AG10803 (cell line): ENCODE measurements around the gene BRD1.
"Not testable (repeated sequence)": the region's sequence is repeated elsewhere in the genome, so short reads cannot be mapped to it uniquely, and the experiment has no call there.

Experiments
- DNase-seq: peaks from one replicate; pipeline ENCODE4 v3.0.0; 2010; ENCODE audit warnings: low read depth
- H3K4me3 ChIP-seq: 2 replicates; pipeline ENCODE4 v1.5.1; 2011; ENCODE audit warnings: mild to moderate bottlenecking, low read length, control low read depth
- TF ChIP-seq, protein P1 (sequence below): conservative IDR thresholded peaks from 2 replicates; pipeline ENCODE4 v1.5.1; 2011; ENCODE audit warnings: mild to moderate bottlenecking, low read length, control low read depth, inconsistent platforms

The BRD1 gene

DNA sequence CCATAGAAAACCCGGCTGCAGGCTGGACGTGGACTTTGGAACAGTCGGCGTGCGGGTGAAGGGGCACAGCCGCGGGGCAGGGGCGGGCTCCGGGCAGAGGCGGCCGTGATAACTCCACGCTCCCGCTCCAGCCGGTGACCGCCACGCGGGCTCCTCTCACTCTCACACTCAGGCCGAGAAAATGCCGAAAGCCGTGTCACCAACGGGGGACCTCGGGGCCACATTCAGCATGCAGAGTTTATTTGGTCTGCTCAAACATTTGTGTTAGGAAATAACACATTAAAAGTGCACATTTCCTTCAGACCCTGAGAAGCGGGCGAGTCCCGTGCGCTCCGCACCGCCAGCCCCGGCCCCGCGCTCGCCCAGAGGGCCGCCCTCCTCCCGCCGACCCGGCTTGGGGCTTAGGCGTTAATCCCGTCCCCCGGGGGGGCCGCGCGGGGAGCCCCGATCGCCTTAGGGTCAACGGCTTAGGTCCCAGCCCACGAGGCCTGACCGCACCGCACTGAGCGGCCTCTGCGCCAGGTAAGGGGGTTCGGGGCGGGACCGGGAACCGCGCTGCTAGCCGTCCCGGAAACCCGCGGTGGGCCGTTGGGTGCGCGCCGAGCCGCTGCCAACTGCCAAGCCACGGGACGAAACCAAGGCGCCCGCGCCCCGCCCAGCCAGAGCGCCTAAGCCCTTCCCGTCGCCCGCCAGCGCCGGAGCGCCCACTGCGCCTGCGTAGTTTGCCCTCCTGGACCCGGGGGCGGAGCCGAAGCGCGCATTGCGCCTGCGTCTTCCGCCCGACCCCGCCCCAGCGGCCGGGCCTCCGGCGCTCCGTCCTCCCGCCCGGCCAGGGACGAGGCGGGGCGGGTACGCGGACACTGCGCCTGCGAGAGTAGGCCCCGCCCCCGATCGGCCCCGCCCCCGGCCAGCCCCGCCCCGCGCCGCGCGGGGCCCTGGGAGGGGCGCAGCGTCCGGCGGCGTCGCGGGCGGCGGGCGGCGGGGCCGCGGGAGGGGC lies 25.5 kb upstream of the BRD1 start, which contains the start of gene ZBED4:
Gene ZBED4, plus strand, starts transcription at position 947 of the 997 bp plus-strand sequence. CDS start 29,819 bp downstream, outside the sequence.
- TF ChIP-seq, protein P1, sequence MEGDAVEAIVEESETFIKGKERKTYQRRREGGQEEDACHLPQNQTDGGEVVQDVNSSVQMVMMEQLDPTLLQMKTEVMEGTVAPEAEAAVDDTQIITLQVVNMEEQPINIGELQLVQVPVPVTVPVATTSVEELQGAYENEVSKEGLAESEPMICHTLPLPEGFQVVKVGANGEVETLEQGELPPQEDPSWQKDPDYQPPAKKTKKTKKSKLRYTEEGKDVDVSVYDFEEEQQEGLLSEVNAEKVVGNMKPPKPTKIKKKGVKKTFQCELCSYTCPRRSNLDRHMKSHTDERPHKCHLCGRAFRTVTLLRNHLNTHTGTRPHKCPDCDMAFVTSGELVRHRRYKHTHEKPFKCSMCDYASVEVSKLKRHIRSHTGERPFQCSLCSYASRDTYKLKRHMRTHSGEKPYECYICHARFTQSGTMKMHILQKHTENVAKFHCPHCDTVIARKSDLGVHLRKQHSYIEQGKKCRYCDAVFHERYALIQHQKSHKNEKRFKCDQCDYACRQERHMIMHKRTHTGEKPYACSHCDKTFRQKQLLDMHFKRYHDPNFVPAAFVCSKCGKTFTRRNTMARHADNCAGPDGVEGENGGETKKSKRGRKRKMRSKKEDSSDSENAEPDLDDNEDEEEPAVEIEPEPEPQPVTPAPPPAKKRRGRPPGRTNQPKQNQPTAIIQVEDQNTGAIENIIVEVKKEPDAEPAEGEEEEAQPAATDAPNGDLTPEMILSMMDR: no peak
- peak; percentile 92 for DNase-seq
- H3K4me3 ChIP-seq: peak within 1 kb of the TSS; percentile 82

GRCh38 chr22:49852568-49852897 lies 24.9 kb upstream of the BRD1 start:
- not testable (repeated sequence) for DNase-seq
- peak overlapping the region; percentile 71 for H3K4me3 ChIP-seq

DNA sequence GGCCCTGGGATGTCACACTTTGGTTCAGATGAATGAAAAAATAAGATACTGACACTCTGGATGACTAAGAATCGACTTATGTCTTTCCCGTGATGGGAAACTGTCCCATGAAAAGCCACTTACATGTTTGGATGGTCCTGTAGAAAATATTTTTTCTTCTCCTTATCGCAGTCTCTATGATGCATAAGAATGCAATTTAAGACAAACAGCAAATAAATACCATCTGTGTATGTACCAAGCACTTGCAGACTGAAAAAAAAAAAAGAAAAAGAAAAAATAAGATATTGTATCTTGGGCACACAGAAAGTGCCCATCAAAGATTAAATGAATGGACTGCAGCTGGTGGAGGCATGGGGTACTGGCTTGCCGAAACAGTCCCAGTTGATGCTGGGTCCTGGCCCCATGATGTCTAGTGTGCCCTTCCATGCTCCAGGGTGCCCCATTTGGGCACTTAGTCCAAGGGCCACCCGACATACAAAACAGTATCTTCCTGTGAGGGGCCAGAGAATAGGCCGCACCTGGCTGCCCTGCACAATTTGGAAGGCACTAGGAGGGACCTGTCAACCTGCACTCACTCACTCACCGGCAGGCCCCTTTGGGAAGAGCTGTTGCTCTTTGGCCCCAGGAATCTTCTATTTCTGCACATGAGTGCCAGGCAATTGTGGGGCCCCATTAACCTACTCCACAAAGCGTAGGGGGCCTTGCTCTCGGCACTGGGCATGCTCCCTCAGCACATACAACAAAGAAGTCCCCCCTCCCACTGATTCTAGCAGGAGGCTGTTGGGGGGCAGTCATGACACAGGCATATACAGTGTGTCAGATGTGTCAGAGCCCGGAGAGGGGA lies 23.5 kb upstream of the BRD1 start:
- no peak overlapping the region for H3K4me3 ChIP-seq
- TF ChIP-seq, protein P1: no peak
- no peak for DNase-seq

DNA sequence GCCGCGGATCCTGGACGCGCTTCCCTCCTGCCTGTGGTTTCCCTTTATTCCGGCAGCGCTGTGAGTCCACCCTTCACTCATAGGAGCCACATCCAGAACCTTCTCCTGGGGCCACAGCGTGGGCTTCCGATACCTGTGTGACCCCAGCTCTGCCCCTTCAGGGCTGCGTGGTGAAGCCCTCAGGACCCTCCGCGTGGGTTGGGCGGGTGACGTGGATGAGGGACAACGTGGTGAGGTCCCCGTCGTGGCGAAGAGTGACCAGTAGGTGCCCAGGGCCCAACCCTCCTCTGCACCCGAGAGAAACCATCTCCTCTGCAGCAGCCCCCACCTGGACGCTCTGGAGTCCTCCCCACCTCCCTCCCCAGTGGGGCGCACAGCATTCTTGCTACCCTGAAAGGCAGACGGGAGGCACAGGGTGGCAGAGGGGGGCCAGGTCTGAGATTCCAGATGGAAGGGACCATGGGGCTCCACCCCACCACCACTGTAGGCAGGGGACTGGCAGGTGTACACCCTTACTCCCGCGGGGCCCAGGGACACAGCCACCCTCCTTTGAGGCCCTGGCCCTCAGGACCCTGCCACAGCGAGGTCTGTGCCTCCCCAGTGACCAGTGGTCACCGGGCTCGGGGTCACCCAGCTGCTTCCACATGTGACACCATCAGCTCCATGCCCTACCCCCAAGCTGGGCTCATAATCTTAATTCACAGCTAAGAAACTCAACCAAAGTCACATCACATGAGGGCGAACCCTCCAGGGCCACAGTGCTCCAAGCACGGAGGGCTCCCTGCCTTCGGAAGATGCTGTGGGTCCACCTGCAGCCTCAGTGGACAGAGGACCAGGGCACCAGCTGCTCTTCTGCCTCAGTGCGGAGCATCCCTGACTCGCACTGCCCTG lies 22.6 kb upstream of the BRD1 start:
- DNase-seq: no peak
- TF ChIP-seq, protein P1: no peak
- no peak overlapping the region for H3K4me3 ChIP-seq

DNA sequence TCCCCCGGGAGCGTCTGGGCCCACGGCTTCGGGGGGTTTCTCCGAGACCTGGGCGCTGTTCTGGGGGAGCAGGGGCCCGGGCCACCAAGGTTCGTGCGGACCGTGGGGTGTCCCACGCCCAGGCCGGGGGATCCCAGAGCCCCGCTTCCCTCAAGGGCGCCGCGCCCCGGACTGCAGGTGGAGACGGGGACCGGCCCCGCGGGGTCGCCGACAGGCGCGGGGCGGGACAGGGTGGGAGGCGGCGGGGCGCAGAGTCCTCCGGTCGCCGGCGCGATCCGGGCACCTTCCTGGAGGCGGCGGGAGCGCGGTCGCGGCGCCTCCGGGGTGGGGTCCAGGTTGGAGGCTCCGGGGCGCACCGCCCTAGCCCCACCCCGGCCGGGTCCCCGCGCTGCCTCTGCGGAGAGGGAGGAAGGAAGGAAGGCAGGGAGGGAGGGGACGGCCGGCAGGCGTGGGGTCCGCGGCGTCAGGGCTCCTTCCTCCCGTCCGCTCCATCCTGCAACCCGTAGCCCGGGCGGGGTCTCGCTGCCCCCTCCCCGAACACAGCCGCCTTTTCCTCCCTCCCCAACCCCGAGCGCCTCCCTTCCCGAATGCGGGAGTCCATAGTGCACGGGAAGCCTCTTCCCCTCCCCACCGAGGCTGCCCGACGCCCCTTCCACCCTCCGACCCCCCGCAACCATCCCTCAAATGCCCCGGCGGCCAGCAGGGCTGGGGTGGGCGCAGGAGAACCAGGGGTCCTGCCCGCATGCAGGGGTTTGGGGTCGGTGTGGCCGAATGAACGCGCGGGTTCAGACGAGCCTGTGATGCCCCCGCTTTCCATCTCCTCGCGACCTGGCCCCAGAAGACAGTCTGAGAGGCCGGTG lies 21.7 kb upstream of the BRD1 start:
- TF ChIP-seq, protein P1: no peak
- no peak overlapping the region for H3K4me3 ChIP-seq
- DNase-seq: no peak

- TF ChIP-seq, protein P1: no peak
- H3K4me3 ChIP-seq: no peak overlapping the region
- DNase-seq: no peak
Observed at GRCh38 chr22:49848690-49849160, 21.1 kb upstream of the BRD1 start.
